ENCODE data around the gene DTNA. TPM values are rescaled to one million over a fixed set of nuclear protein-coding genes. Genes with fewer than 3 reads are reported as not detected.

DTNA gene
- total RNA-seq, 2 experiments from 2014 or later: not detected

DNA sequence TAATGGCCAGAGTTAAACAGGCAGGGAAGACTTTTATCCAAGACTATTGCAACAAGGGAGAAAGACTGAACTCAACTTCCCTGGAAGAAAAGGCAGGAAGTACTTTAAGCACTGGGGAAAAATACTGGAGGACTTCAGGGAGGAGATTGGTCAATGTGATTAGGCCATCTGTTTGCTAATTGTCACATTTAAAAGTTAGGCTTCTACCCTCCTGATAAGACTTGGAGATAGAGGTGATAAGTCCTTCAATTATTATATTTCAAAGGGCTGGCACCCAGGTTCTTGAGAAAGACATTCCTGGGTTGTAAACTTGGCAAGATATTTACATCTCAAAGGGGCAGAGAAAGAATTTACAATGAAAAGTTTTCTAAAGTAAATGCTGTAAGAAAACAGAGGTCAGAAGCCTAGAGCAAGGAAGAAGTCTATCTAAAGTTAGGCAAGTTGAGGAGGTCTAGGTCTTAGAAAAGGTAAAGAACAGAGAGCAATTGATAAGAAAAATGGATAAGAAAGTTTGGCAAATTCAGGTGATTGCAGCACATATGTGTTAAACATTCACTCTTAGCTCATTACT, 48.4 kb downstream of the DTNA start:
- Mint-ChIP-seq H3K36me3 (no peaks in the 10 kb centered on the region), H3K27me3 (peaks cover 21% of the 10 kb centered on the region), H3K4me1 (peaks cover 2% of the 10 kb centered on the region), H3K4me3 (no peak overlapping the region), H3K9me3 (ENCODE audit: low read depth) (no peaks in the 10 kb centered on the region), H3K27ac (no peak overlapping the region)
- CTCF ChIA-PET: no interaction called here
- DNase-seq (no peak), ATAC-seq (no peak)

DNA sequence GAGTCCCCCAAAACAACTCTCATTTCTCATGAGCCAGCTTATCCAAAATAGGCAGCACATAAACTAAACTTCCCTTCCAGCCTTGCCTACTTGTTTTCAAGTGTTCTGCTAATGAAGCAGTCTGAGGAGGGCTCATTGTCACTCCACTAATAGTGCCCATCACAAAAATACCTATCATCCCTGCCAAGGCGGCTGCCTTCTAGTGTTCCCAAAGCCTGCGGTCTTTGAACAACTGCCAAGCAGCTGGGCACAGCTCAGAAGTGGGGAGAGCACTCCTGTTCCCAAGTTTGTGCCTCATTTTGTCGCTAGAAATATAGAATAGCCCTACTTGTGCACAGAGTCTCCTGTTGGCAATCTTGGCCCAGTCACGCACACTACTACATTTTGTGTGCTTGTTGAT, 50.3 kb downstream of the DTNA start:
- ATAC-seq: no peak

DNA sequence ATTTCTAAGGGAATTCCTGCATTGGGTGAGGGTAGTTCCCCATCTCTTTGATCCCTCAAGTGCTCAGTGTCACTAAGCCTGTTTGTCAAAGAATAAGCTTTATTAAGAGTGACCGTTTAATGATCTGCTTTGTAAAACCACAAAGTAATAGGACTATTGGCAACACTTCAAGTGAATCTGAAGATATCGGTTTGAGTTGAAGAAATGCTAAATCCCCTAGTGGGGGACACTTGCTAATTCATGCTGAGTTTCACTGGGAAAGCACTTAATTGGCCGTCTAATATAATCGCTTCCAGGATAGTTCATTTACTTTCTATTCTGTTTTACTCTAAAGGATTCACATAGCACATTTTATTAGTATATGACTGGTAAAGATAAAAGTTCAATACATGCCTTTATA, 54.4 kb downstream of the DTNA start:
- Mint-ChIP-seq H3K4me3 (no peak overlapping the region), H3K27ac (no peak overlapping the region), H3K9me3 (ENCODE audit: low read depth) (no peaks in the 10 kb centered on the region), H3K27me3 (peaks cover 12% of the 10 kb centered on the region), H3K36me3 (no peaks in the 10 kb centered on the region), H3K4me1 (no peaks in the 10 kb centered on the region)
- no peak for ATAC-seq
- CTCF ChIA-PET: no interaction called here
- no peak for DNase-seq

More for the DNA sequence above, 50.3 kb downstream of the DTNA start:
- no peaks in the 10 kb centered on the region for H3K36me3 Mint-ChIP-seq
- H3K27me3 Mint-ChIP-seq: peaks cover 23% of the 10 kb centered on the region
- no peak overlapping the region for H3K4me3 Mint-ChIP-seq
- no peak overlapping the region for H3K27ac Mint-ChIP-seq
- H3K4me1 Mint-ChIP-seq: peaks cover 2% of the 10 kb centered on the region
- H3K9me3 Mint-ChIP-seq (ENCODE audit: low read depth): no peaks in the 10 kb centered on the region
- CTCF ChIA-PET: no interaction called here
- no peak for DNase-seq

DNA sequence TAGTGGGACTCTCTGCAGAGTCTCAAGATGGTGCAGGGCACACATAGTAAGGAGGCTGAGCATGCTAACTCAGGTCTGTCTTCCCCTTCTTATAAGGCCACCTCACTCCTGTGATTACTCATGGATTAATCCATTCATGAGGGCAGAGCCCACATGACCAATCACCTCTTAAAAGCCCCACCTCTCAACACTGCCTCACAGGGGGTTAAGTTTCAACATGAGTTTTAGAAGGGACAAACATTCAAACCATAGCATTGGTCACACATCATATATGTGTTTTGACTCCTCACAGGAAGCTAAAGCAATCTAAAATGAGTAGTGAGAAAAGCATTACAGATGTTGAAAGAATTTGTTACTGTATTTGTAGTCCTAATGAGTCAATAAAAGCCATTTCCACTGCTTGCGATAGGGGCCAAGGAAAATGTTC, 57.5 kb downstream of the DTNA start:
- no peak for ATAC-seq
- no peaks in the 10 kb centered on the region for H3K4me1 Mint-ChIP-seq
- CTCF ChIA-PET: no interaction called here
- DNase-seq: no peak
- H3K27ac Mint-ChIP-seq: no peak overlapping the region
- peaks cover 5% of the 10 kb centered on the region for H3K27me3 Mint-ChIP-seq
- no peaks in the 10 kb centered on the region for H3K9me3 Mint-ChIP-seq (ENCODE audit: low read depth)
- no peak overlapping the region for H3K4me3 Mint-ChIP-seq
- no peaks in the 10 kb centered on the region for H3K36me3 Mint-ChIP-seq

DNA sequence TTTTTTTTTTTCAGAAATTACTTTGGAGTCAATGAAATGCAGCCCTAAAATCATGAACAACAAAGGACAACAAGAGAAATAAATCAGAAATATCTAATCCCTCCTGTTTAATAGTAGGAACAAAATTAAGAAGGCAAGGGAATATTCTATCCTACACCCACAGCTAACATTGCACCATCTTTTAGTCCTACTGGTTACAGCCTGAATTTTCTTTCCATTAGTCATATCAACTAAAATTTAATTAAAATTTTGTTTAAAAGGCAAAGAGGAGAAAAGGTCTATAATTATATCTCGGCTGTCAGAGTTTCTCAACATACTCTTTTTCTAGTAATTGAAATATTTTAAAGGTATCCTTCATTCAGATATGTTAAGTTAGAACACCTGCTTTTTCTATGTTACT, 61.9 kb downstream of the DTNA start:
- H3K36me3 Mint-ChIP-seq: no peaks in the 10 kb centered on the region

DNA sequence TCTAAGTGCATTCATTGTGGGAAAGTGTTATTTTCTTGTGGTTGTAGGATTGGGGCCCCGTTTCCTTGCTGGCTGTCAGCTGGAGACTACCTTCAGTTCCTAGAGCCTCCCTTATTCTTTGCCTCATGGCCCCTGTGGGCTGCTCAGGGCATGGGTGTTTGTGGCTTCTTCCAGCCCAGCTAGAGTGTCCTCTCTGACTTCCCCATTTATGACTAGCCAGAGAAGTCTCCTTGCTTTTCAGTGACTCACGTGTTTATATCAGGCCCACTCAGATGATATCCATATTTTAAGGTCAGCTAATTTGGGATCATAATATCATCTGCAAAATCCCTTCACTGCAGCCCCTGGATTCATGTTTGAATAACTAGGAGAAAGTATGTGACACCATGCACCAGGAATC, 62.8 kb downstream of the DTNA start:
- Mint-ChIP-seq H3K4me3 (no peak overlapping the region), H3K27ac (no peak overlapping the region), H3K4me1 (no peaks in the 10 kb centered on the region), H3K36me3 (no peaks in the 10 kb centered on the region), H3K27me3 (peaks cover 5% of the 10 kb centered on the region), H3K9me3 (ENCODE audit: low read depth) (no peaks in the 10 kb centered on the region)
- ATAC-seq (no peak), DNase-seq (no peak)
- CTCF ChIA-PET: no interaction called here

More for the DNA sequence above, 61.9 kb downstream of the DTNA start:
- no peak overlapping the region for H3K27ac Mint-ChIP-seq
- no peaks in the 10 kb centered on the region for H3K4me1 Mint-ChIP-seq
- H3K9me3 Mint-ChIP-seq (ENCODE audit: low read depth): no peaks in the 10 kb centered on the region
- no peak overlapping the region for H3K4me3 Mint-ChIP-seq
- ATAC-seq: no peak
- no peak for DNase-seq
- H3K27me3 Mint-ChIP-seq: peaks cover 5% of the 10 kb centered on the region
- CTCF ChIA-PET: no interaction called here

DNA sequence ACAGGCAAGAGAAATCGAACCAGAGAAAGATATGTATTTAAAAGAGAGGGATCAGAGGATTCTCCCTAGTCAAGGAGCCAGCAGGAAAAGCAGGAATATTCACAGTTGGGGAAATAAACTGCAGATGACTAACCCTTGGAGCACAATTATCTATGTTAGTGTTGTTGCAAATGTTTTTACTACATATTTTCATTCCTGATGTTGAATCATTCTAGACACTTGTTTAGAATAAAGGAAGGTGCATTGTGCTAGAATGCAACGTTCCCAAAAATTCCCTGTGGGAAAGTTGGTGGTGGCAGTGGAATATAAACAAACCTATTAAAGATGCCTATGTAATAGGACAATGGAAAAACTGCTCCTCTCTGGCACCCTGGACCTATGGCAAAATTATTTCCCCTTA, 63.3 kb downstream of the DTNA start:
- no peaks in the 10 kb centered on the region for H3K36me3 Mint-ChIP-seq
- no peaks in the 10 kb centered on the region for H3K9me3 Mint-ChIP-seq (ENCODE audit: low read depth)
- no peak overlapping the region for H3K4me3 Mint-ChIP-seq
- no peak overlapping the region for H3K27ac Mint-ChIP-seq
- no peak for ATAC-seq
- CTCF ChIA-PET: no interaction called here
- H3K4me1 Mint-ChIP-seq: no peaks in the 10 kb centered on the region
- peaks cover 2% of the 10 kb centered on the region for H3K27me3 Mint-ChIP-seq
- no peak for DNase-seq

DNA sequence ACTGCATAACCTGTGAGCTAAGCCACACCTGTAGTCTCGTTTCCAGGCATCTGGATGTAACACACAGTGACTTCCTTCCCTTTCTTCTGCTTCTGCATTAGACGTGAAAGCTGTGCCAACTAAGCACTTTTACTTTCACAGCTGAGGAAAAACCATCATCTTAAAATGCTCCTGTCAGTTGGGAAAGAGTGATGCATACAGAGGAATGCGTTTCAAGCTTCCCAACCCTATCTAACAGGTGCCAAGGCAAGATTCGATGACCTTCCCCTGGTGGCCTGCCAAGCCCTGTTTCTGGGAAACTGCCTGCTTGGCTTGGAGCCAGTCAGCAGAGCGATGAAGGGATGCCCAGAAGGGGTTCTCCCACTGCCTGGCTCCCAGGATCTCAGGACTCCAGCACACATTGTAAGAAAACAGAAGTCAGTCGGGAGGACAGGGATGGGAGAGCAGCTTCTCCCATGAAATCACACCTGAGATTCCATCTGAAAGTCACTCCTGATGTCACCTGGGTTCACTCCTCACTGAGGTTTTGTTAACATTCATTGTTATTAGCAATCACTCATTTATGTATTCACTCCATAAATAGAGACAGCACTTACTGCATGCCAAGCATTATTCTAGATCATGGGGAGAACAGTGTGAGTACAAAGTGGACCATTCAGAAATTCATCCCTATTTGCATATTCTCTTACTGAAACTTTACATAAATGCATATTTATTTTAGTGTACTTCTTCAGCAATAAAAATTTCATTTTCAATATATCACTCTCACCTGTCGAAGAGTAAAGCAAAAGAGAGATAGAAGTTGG, 64.1 kb downstream of the DTNA start:
- Mint-ChIP-seq H3K27ac (no peak overlapping the region), H3K36me3 (no peaks in the 10 kb centered on the region), H3K4me1 (no peaks in the 10 kb centered on the region), H3K9me3 (ENCODE audit: low read depth) (no peaks in the 10 kb centered on the region), H3K27me3 (peaks cover 2% of the 10 kb centered on the region), H3K4me3 (no peak overlapping the region)
- ATAC-seq: no peak
- no peak for DNase-seq
- CTCF ChIA-PET: no interaction called here

DNA sequence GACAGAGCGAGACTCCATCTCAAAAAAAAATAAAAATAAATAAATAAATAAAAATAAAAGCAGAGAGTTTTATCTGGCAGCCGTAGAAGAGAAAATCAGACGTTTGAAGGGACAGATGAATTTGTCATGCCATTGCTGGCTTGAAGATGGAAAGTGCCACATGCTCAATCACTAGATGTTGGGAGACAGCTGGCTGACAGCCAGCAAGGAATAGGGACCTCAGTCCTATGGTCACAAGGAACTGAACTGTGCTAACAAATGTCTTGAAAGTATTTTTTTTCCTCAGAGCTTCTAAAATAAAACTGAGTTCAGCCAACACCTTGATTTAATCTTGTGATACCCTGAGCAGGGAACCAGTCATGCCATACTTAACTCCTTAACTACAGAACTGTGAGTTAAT, 65.4 kb downstream of the DTNA start:
- H3K27ac Mint-ChIP-seq: no peak overlapping the region
- DNase-seq: no peak
- ATAC-seq: no peak
- no peak overlapping the region for H3K4me3 Mint-ChIP-seq
- H3K36me3 Mint-ChIP-seq: no peaks in the 10 kb centered on the region
- H3K27me3 Mint-ChIP-seq: peaks cover 2% of the 10 kb centered on the region
- H3K9me3 Mint-ChIP-seq (ENCODE audit: low read depth): no peaks in the 10 kb centered on the region
- CTCF ChIA-PET: no interaction called here
- no peaks in the 10 kb centered on the region for H3K4me1 Mint-ChIP-seq

DNA sequence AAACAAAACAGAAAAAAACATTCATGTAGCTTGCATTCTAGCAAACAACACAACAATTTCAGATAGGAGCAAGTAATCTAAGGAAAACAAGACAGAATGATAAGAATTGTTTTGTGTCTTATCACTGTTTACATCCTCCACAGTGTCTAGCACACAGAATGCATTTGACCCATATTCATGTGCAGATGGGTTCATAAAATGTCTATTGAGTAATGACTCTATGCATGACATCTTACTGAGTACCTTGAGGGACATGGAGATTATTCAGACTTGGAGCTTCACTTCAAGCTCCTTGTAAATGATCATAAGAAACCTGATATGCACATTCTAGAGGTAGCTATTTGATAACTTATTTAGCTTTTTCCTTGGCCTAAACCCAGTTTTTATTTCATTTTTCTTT, 69.0 kb downstream of the DTNA start:
- H3K9me3 Mint-ChIP-seq (ENCODE audit: low read depth): no peaks in the 10 kb centered on the region
- DNase-seq (no peak), ATAC-seq (no peak)
- CTCF ChIA-PET: interaction anchor here (2.8 kb wide), 1 partner anchor 8 kb away, joined by 12 read pairs; no protein-coding TSS in a partner anchor
- peaks cover 3% of the 10 kb centered on the region for H3K27me3 Mint-ChIP-seq
- no peak overlapping the region for H3K27ac Mint-ChIP-seq
- H3K4me3 Mint-ChIP-seq: no peak overlapping the region
- peaks cover 3% of the 10 kb centered on the region for H3K4me1 Mint-ChIP-seq
- H3K36me3 Mint-ChIP-seq: no peaks in the 10 kb centered on the region

DNA sequence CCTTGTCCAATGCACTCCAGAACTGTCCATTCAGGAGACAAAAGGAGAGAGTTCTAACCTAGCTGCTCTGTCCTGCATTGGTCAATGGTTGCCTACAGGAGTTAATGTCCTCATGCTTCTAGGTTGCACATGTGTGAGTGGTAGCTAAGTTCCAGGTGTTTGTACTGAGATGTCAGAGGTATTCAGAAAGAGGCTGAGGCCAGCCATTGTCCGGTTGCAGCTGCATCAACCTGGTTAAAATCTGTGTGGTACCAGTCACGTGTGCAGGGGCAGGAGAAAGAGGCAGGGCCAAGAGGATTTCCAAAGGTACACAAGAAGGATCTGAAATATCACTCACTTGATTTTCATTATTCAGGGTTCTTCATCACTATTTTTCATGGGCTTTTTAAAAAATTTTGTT, 70.8 kb downstream of the DTNA start:
- H3K4me1 Mint-ChIP-seq: peaks cover 3% of the 10 kb centered on the region
- no peak overlapping the region for H3K4me3 Mint-ChIP-seq
- H3K27me3 Mint-ChIP-seq: peaks cover 3% of the 10 kb centered on the region
- H3K9me3 Mint-ChIP-seq (ENCODE audit: low read depth): no peaks in the 10 kb centered on the region
- no peaks in the 10 kb centered on the region for H3K36me3 Mint-ChIP-seq
- no peak overlapping the region for H3K27ac Mint-ChIP-seq
- CTCF ChIA-PET: interaction anchor here (1.3 kb wide), 1 partner anchor 119 kb away, joined by 4 read pairs; no protein-coding TSS in a partner anchor
- DNase-seq (no peak), ATAC-seq (no peak)

DNA sequence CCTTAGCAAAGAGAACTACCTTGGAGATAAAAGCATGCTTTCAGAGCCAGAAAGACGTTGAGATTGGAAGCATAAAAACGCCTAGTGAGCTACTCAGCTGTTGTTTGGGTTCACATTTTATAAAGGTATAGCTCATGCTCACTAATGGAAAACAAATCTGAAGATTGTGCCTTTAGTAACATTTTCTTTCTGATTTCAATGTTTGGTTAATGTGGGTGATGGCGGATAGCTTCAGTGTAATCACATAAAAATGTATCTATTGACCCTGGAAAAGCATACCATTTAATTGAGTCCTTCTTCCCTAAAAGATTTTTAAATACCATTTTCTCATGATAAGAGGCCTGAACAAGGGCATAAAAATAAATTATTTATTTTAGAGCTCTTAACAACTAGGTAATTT, 73.4 kb downstream of the DTNA start:
- CTCF ChIA-PET: interaction anchor here (2.3 kb wide), 1 partner anchor 122 kb away, joined by 7 read pairs; no protein-coding TSS in a partner anchor
- Mint-ChIP-seq H3K27ac (no peak overlapping the region), H3K36me3 (no peaks in the 10 kb centered on the region), H3K27me3 (peaks cover 8% of the 10 kb centered on the region), H3K4me3 (no peak overlapping the region), H3K4me1 (peaks cover 3% of the 10 kb centered on the region), H3K9me3 (ENCODE audit: low read depth) (no peaks in the 10 kb centered on the region)
- DNase-seq: no peak
- no peak for ATAC-seq

DNA sequence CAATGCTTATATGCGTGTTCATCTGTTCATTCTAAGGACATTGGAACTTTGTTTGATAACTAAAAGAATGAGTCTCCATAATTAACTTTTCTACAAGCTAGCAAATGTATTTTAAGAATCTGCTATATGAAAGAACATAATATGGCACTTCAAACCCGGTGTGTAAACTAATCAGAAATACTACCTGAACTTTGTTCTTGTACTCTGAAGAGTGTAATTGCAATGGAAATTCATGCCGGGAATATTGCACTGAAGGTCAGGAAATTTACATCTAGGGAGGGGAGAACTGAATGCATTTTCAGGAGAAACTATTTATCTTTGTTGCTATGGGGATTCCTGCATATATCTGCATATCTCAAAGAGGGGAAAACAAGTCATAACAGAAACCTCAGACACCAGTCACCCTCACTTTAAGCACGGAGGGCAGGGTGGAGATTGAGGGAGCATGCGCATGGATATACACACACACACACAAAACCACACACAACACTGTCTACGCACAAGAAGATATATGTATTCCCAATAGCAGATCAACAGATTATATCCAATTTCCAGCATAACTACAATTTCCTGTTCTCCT, 76.2 kb downstream of the DTNA start:
- CTCF ChIA-PET: interaction anchor here (2.9 to 4.1 kb wide), 3 partner anchors 8 to 663 kb away, joined by 12 to 36 read pairs (median 13); no protein-coding TSS in a partner anchor
- ATAC-seq: no peak
- Mint-ChIP-seq H3K27me3 (peaks cover 11% of the 10 kb centered on the region), H3K36me3 (no peaks in the 10 kb centered on the region), H3K4me1 (peaks cover 3% of the 10 kb centered on the region), H3K4me3 (no peak overlapping the region), H3K9me3 (ENCODE audit: low read depth) (no peaks in the 10 kb centered on the region), H3K27ac (no peak overlapping the region)
- no peak for DNase-seq
